Measurements from ENCODE around the gene ACAD8. TPM values are rescaled to one million over a fixed set of nuclear protein-coding genes. Genes with fewer than 3 reads are reported as not detected.
"Not testable (repeated sequence)": the region's sequence is repeated elsewhere in the genome, so short reads cannot be mapped to it uniquely, and the experiment has no call there.

ACAD8 gene
- total RNA-seq, 1 donor from 2014 or later = 26.0 TPM

- no peak for DNase-seq
Observed at GRCh38 chr11:134240592-134240991, 12.8 kb upstream of the ACAD8 start.

GRCh38 chr11:134242376-134242775 is 11.0 kb upstream of the ACAD8 start:
- DNase-seq = no peak

GRCh38 chr11:134243913-134244312 is 9.5 kb upstream of the ACAD8 start:
- no peak for DNase-seq

GRCh38 chr11:134244593-134244992 is 8.8 kb upstream of the ACAD8 start:
- DNase-seq = no peak

- DNase-seq = no peak
Observed at GRCh38 chr11:134245434-134245833, 7.9 kb upstream of the ACAD8 start.

GRCh38 chr11:134246100-134246499 is 7.3 kb upstream of the ACAD8 start:
- DNase-seq = no peak

GRCh38 chr11:134246678-134247077 is 6.7 kb upstream of the ACAD8 start:
- no peak for DNase-seq

GRCh38 chr11:134248910-134249480 is 4.4 kb upstream of the ACAD8 start:
- DNase-seq = no peak

GRCh38 chr11:134250246-134250645 is 3.1 kb upstream of the ACAD8 start:
- no peak for DNase-seq

GRCh38 chr11:134250675-134251074 is 2.7 kb upstream of the ACAD8 start:
- DNase-seq = no peak

GRCh38 chr11:134252346-134253187 is 801 bp upstream of the ACAD8 start:
- DNase-seq = no peak

- DNase-seq = no peak
Observed at GRCh38 chr11:134254433-134255183, 1.2 kb downstream of the ACAD8 start.

- not testable (repeated sequence) for DNase-seq
Observed at GRCh38 chr11:134255184-134255561, 1.8 kb downstream of the ACAD8 start.

- no peak for DNase-seq
Observed at GRCh38 chr11:134257101-134257500, 3.7 kb downstream of the ACAD8 start.

GRCh38 chr11:134258577-134258976 is 5.2 kb downstream of the ACAD8 start:
- DNase-seq = no peak

GRCh38 chr11:134260503-134260902 is 7.1 kb downstream of the ACAD8 start:
- DNase-seq = no peak

- no peak for DNase-seq
Observed at GRCh38 chr11:134260983-134261382, 7.6 kb downstream of the ACAD8 start.

- peak; percentile 67 for DNase-seq
Observed at GRCh38 chr11:134261626-134262488, 8.5 kb downstream of the ACAD8 start.

GRCh38 chr11:134264966-134265764 is 11.8 kb downstream of the ACAD8 start:
- DNase-seq = no peak

- DNase-seq = no peak
Observed at GRCh38 chr11:134266440-134266839, 13.1 kb downstream of the ACAD8 start.

- DNase-seq = no peak
Observed at GRCh38 chr11:134266841-134267251, 13.5 kb downstream of the ACAD8 start.

All from tongue (tissue), 2 donors.